ENCODE measurements around the gene CNOT4.

DNA sequence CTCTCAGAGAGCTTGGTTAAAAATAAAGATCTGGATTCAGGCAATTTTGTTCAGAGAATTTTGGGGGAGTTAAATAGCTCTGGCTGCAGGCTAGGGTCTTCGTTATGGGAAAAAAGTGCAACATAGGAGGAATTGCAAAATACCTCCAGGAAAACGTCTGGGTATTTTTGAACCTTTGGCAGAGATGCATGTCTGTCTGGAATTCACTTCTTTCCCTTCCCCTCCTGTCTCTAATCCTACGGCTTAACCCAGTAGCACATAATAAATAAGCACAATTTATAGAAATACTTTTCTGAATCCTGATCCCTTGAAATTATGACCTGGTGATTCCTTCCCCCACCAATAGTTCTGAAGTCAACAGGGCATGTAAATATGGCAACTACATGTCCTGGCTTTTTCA lies 28.5 kb upstream of the CNOT4 start:
- TF ChIP-seq CTCF (IDR thresholded peaks at IDR 0.05; ENCODE audit: borderline replicate concordance, extremely low read depth, low read length, poor library complexity, severe bottlenecking) = no peak
- TF ChIP-seq EZH2 (IDR thresholded peaks at IDR 0.05; ENCODE audit: borderline replicate concordance, low read depth, low read length, severe bottlenecking) = no peak

All from DND-41 (cell line).